ENCODE results near the gene DBET.
"Not testable (repeated sequence)": the region's sequence is repeated elsewhere in the genome, so short reads cannot be mapped to it uniquely, and the experiment has no call there.

DNA sequence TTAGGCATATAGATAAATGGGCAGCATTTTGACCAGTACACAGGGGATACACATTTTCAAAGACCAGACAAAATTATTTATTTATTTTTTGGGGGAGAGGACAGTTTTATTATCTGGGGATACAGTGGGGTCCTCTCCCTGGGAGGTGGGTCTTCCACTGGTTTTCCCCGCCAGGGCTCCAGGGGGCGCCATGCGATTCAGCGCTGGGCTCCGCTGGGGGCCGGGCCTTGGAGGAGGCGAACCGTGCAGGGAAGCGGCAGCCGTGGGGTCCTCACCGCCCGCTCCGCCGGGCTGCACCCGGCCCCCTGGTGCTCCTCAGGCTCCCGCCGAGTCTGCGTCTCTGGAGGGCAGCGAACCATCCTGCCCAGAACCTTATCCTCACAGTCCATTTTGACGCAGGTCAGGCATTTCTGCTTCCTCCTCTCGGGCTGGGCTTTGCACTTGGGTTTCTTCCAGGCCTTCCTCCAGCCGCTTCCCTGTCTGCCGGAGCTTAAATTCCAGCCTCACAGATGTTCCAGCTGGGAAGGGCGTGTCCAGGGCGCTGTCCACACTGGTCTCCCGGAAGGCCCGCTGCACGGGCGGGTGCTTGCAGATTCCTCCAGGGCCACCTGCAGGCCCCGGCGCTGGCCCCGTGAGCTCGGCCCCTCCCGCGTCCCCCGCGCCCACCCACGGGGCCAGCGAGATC lies 26.5 kb upstream of the DBET start:
- TF ChIP-seq, protein P1, sequence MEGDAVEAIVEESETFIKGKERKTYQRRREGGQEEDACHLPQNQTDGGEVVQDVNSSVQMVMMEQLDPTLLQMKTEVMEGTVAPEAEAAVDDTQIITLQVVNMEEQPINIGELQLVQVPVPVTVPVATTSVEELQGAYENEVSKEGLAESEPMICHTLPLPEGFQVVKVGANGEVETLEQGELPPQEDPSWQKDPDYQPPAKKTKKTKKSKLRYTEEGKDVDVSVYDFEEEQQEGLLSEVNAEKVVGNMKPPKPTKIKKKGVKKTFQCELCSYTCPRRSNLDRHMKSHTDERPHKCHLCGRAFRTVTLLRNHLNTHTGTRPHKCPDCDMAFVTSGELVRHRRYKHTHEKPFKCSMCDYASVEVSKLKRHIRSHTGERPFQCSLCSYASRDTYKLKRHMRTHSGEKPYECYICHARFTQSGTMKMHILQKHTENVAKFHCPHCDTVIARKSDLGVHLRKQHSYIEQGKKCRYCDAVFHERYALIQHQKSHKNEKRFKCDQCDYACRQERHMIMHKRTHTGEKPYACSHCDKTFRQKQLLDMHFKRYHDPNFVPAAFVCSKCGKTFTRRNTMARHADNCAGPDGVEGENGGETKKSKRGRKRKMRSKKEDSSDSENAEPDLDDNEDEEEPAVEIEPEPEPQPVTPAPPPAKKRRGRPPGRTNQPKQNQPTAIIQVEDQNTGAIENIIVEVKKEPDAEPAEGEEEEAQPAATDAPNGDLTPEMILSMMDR (IDR thresholded peaks at IDR 0.05): not testable (repeated sequence)
- TF ChIP-seq POLR2A (IDR thresholded peaks at IDR 0.05): not testable (repeated sequence)

All from Peyer's patch (tissue), 4 donors.